Measurements from ENCODE around the gene SNX6.
"Not testable (repeated sequence)": the region's sequence is repeated elsewhere in the genome, so short reads cannot be mapped to it uniquely, and the experiment has no call there.

The SNX6 gene

DNA sequence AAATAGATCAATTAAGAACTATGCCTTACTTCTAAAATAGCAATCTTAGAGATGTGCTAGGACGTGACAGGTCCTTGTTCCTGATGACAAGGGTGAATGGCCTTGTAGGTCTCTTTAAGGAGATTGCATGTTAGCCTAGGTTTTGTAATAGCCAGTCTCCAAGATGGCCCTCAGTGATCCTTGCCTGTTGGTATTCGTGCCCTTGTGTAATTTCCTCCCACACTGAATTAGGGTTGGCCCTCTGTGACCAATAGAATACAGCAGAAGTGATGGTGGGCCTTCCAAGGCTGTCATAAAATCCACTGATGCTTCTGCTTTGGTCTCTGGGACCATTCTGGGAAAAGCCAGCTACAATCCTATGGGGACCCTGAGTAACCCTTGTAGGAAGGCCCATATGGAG, 38.2 kb upstream of the SNX6 start:
- TF ChIP-seq, protein P1, sequence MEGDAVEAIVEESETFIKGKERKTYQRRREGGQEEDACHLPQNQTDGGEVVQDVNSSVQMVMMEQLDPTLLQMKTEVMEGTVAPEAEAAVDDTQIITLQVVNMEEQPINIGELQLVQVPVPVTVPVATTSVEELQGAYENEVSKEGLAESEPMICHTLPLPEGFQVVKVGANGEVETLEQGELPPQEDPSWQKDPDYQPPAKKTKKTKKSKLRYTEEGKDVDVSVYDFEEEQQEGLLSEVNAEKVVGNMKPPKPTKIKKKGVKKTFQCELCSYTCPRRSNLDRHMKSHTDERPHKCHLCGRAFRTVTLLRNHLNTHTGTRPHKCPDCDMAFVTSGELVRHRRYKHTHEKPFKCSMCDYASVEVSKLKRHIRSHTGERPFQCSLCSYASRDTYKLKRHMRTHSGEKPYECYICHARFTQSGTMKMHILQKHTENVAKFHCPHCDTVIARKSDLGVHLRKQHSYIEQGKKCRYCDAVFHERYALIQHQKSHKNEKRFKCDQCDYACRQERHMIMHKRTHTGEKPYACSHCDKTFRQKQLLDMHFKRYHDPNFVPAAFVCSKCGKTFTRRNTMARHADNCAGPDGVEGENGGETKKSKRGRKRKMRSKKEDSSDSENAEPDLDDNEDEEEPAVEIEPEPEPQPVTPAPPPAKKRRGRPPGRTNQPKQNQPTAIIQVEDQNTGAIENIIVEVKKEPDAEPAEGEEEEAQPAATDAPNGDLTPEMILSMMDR (IDR thresholded peaks at IDR 0.05; ENCODE audit: borderline replicate concordance, control extremely low read depth, extremely low read depth, insufficient read depth, missing control alignments): no peak
- in situ Hi-C loops (cut with MboI; ENCODE audit: low sequenced_read_pairs, unreplicated experiment): loop anchor here (25.0 kb wide), 1 partner anchor 744 kb away; the partner anchor contains the start of gene NFKBIA
- no peak for DNase-seq (ENCODE audit: low spot score)

DNA sequence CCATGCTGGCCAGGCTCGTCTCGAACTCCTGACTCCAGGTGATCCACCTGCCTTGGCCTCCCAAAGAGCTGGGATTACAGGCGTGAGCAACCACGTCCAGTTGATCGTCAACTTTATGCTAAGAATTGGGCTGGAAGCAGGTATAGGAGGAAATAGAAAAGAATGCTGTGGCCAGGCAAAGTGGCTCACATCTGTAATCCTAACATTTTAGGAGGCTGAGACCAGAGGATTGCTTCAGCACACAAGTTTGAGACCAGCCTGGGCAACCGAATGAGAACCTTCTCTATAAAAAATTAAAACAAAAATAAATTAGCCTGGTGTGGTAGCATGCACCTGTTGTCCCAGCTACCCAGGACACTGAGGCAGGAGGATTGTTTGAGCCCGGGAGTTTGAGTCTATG, 37.1 kb upstream of the SNX6 start:
- in situ Hi-C loops (cut with MboI; ENCODE audit: low sequenced_read_pairs, unreplicated experiment): loop anchor here (25.0 kb wide), 1 partner anchor 745 kb away; the partner anchor contains the start of gene NFKBIA
- DNase-seq (ENCODE audit: low spot score): no peak
- TF ChIP-seq, protein P1 (IDR thresholded peaks at IDR 0.05; ENCODE audit: borderline replicate concordance, control extremely low read depth, extremely low read depth, insufficient read depth, missing control alignments): no peak

DNA sequence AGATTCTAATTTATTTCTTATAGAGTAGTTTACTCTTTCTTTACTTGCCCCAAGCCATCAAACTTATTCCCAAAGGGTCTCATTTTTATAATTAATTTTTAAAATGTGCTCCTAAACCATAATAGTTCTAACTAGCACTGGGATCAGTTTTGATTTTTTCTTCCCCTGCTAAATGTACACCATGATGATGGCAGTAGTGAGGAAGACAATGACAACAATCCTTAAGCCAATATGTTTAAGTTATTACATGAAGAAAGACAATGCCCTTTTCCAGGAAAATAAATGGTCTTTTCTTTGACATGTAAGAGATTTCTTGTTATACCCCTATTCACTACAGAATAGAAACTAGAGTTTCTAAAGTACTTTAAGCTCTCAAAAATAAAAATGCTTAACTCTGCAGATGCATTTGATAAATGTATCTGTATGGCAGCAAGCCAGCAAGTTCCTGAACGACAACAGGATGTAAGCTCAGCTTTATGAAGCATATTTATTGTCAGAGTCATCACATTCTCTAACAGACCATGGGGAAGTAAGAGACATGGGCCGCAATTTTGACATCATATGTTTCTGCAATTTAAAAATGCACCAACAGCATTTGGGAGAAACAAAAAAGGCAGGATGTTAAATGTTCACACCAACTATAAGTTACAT, 36.0 kb upstream of the SNX6 start:
- in situ Hi-C loops (cut with MboI; ENCODE audit: low sequenced_read_pairs, unreplicated experiment): loop anchor here (25.0 kb wide), 1 partner anchor 746 kb away; the partner anchor contains the start of gene NFKBIA
- TF ChIP-seq, protein P1 (IDR thresholded peaks at IDR 0.05; ENCODE audit: borderline replicate concordance, control extremely low read depth, extremely low read depth, insufficient read depth, missing control alignments): no peak
- no peak for DNase-seq (ENCODE audit: low spot score)

DNA sequence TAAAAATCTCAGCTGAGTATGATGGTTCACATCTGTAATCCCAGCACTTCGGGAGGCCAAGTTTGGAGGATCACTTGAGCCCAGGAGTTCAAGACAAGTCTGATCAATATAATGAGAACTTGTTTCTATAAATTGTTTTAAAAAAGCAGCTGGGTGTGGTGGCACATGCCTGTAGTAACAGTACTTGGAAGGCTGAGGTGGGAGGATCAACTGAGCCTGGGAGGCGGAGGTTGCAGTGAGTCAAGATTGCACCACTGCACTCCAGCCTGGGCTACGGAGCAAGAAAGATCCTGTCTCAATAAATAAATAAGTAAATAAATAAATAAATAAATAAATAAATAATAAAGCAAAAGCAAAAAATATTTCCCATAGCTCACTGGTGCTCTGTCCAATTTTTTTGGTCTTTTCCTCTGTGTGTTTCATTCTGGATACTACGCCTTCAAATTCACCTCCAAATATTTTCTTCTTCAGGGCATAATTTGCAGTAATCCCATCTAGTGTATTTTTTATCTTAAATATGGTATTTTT, 32.7 kb upstream of the SNX6 start:
- TF ChIP-seq, protein P1 (IDR thresholded peaks at IDR 0.05; ENCODE audit: borderline replicate concordance, control extremely low read depth, extremely low read depth, insufficient read depth, missing control alignments): no peak
- DNase-seq (ENCODE audit: low spot score): no peak
- in situ Hi-C loops (cut with MboI; ENCODE audit: low sequenced_read_pairs, unreplicated experiment): loop anchor here (25.0 kb wide), 1 partner anchor 750 kb away; the partner anchor contains the start of gene NFKBIA

DNA sequence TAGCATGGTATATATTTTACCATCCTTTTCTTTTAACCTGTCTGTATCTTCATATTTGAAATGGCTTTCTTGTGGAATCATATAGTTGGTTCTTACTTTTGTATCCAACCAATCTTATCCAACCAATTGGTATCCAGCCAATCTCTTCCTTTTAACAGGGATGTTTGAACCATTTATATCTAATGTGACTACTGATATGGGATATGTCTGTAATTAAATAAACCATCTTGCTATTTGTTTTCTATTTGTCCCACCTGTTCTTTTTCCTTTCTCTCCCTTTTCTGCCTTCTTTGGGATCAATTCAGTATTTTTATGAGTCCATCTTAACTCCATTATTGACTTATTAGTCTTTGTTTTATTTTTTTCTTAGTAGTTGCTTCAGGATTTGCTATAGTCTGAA, 30.8 kb upstream of the SNX6 start:
- in situ Hi-C loops (cut with MboI; ENCODE audit: low sequenced_read_pairs, unreplicated experiment): loop anchor here (25.0 kb wide), 1 partner anchor 752 kb away; the partner anchor contains the start of gene NFKBIA
- DNase-seq (ENCODE audit: low spot score): no peak
- TF ChIP-seq, protein P1 (IDR thresholded peaks at IDR 0.05; ENCODE audit: borderline replicate concordance, control extremely low read depth, extremely low read depth, insufficient read depth, missing control alignments): no peak

DNA sequence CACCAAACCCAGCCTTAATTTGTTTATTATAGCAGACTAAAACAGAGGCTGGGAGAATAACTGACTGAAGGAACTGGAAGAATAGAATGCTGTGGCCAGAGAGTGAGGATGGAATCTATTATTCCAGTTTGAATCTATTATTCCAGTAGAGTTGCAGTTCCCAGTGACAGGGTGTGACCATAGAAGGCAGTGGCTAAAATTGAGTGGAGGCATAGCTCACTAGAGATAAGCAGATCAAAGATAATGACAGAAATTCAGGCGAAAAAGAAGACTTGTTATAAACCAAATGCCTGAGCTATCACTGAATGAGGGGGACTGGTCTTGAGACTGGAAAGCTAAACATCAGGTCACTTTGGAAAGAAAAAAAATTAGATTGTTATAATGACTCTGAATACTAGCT, 26.0 kb upstream of the SNX6 start:
- in situ Hi-C loops (cut with MboI; ENCODE audit: low sequenced_read_pairs, unreplicated experiment): loop anchor here (25.0 kb wide), 1 partner anchor 756 kb away; the partner anchor contains the start of gene NFKBIA
- no peak for DNase-seq (ENCODE audit: low spot score)
- TF ChIP-seq, protein P1 (IDR thresholded peaks at IDR 0.05; ENCODE audit: borderline replicate concordance, control extremely low read depth, extremely low read depth, insufficient read depth, missing control alignments): no peak

DNA sequence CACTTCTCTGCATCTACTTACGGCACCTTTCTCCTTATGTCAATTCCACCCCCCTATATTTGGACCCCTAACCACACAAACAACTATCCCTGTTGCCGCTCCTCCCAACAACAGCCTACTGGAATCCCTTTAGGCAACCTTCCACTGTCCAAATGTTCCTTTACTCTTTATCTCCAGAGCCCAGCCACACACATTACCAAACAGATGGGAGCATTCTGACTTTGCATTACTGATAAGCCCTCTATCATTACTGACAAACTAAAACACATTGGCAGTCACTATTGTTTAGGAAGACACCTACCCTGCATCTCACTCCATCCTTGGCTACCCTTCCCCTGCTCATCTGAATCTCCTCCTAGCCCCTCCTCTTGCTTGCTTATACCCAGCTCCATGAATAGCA, 23.1 kb upstream of the SNX6 start:
- in situ Hi-C loops (cut with MboI; ENCODE audit: low sequenced_read_pairs, unreplicated experiment): loop anchor here (25.0 kb wide), 1 partner anchor 759 kb away; the partner anchor contains the start of gene NFKBIA
- DNase-seq (ENCODE audit: low spot score): not testable (repeated sequence)

DNA sequence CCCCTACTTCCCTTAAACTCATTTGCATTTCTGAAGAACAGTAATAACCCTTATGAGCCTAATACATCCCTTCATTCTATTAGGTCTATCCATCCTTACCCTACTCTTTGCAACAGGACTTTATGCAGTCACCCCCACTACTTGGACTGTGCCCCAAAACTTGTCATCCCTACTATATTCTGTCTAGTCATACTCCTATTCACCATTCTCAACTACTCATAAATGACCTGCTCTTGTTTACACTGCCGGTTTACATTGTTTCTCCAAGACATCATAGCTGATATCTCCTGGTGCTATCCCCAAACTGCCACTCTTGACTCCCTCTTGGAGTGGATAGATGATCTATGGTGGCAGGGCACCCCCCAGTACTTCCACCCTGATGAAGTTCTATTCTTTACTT, 22.4 kb upstream of the SNX6 start:
- not testable (repeated sequence) for DNase-seq (ENCODE audit: low spot score)
- in situ Hi-C loops (cut with MboI; ENCODE audit: low sequenced_read_pairs, unreplicated experiment): loop anchor here (25.0 kb wide), 1 partner anchor 760 kb away; the partner anchor contains the start of gene NFKBIA

All from GM13976 (cell line).